ENCODE results near the gene PBX2. TPM values are rescaled to one million over a fixed set of nuclear protein-coding genes. Genes with fewer than 3 reads are reported as not detected.

Gene PBX2
- total and polyA plus RNA-seq, 10 of the 15 experiments (the other 5 are each of a cell fraction or from before 2014, with no cell fraction given), result 0.84 to 66.5 (median 20.6) TPM

- H3K4me1 ChIP-seq (ENCODE audit: control insufficient read depth, insufficient read depth, low read length), result peaks cover 20% of the 10 kb centered on the region
- in situ Hi-C loops (cut with MboI), result no loop called here
- no peak for ATAC-seq
- H3K36me3 ChIP-seq (ENCODE audit: control insufficient read depth in 2 of 2, insufficient read depth in 2 of 2, low read length in 1 of 2), result no peaks in the 10 kb centered on the region
- peaks cover 7% of the 10 kb centered on the region for H3K79me2 ChIP-seq (ENCODE audit: control insufficient read depth, insufficient read depth, low read length)
- H3K9ac ChIP-seq (ENCODE audit: control insufficient read depth, insufficient read depth, low read length), result no peak overlapping the region
- FAIRE-seq, result no peak
- H2AFZ ChIP-seq (ENCODE audit: control insufficient read depth, low read depth, low read length), result no peak overlapping the region
- H3K4me2 ChIP-seq (ENCODE audit: control insufficient read depth, insufficient read depth), result no peak overlapping the region
- intact Hi-C loops (cut with micrococcal nuclease; ENCODE audit: unreplicated experiment), result loop anchor here (5.0 kb wide), 1 partner anchor 38 kb away; no protein-coding TSS in a partner anchor
- SMC1A ChIA-PET (ENCODE audit: uncharacterized antibody, unreplicated experiment), result interaction anchor here (0.7 kb wide), 1 partner anchor 57 kb away, joined by 3 read pairs; no protein-coding TSS in a partner anchor
- RAD21 ChIA-PET (ENCODE audit: unreplicated experiment), result no interaction called here
- no peak for DNase-seq (ENCODE audit: low read depth, low spot score)
- 79% methylated on average over 17 of the region's 17 CpGs for WGBS (ENCODE audit: insufficient coverage, insufficient replicate concordance, low lambda C conversion rate, missing lambda C conversion rate)
- H3K27ac ChIP-seq (ENCODE audit: control insufficient read depth, insufficient read depth), result no peak overlapping the region
- POLR2A ChIA-PET, result no interaction called here
- no peak overlapping the region for H3K4me3 ChIP-seq
- TF ChIP-seq ZSCAN29 (IDR thresholded peaks at IDR 0.05) (no peak), KDM1A (IDR thresholded peaks at IDR 0.05; ENCODE audit: borderline replicate concordance) (no peak), ASH2L (IDR thresholded peaks at IDR 0.05; ENCODE audit: borderline replicate concordance, low read depth) (no peak), BCL3 (IDR thresholded peaks at IDR 0.05; ENCODE audit: borderline replicate concordance, insufficient read depth, low read depth, low read length, poor library complexity, severe bottlenecking) (no peak), CHD2 (IDR thresholded peaks at IDR 0.05; ENCODE audit: borderline replicate concordance, low read depth, low read length) (no peak), SMAD5 (IDR thresholded peaks at IDR 0.05; ENCODE audit: low read depth) (no peak), PAX8 (IDR thresholded peaks at IDR 0.05) (no peak), POLR2AphosphoS2 (IDR thresholded peaks at IDR 0.05; ENCODE audit: low read depth, low read length) (no peak), YBX1 (IDR thresholded peaks at IDR 0.05) (no peak), ZNF622 (IDR thresholded peaks at IDR 0.05) (no peak), YY1 (IDR thresholded peaks at IDR 0.05; ENCODE audit: low read depth, low read length) (no peak), USF2 (IDR thresholded peaks at IDR 0.05; ENCODE audit: borderline replicate concordance, low read depth, low read length) (no peak), TCF3 (IDR thresholded peaks at IDR 0.05; ENCODE audit: borderline replicate concordance, insufficient read depth, low read depth, low read length) (no peak), STAT1 (conservative IDR thresholded peaks at IDR 0.05) (no peak), ZZZ3 (IDR thresholded peaks at IDR 0.05; ENCODE audit: control insufficient read depth, insufficient read length, low read depth) (no peak), RBBP5 (conservative IDR thresholded peaks at IDR 0.05) (no peak), RB1 (IDR thresholded peaks at IDR 0.05; ENCODE audit: borderline replicate concordance) (no peak), MXI1 (IDR thresholded peaks at IDR 0.05; ENCODE audit: low read depth, low read length) (no peak), POLR2A (IDR thresholded peaks at IDR 0.05; ENCODE audit: low read depth, low read length) (no peak), NFYA (IDR thresholded peaks at IDR 0.05; ENCODE audit: borderline replicate concordance, low read depth, low read length) (no peak)
- CTCF ChIA-PET, result no interaction called here
- H4K20me1 ChIP-seq (ENCODE audit: control insufficient read depth, insufficient read depth), result no peaks in the 10 kb centered on the region
- H3K9me3 ChIP-seq (replicated peaks; ENCODE audit: control insufficient read depth, insufficient read depth, low read length), result no peaks in the 10 kb centered on the region
- H3K27me3 ChIP-seq (replicated peaks in 1 of 2; ENCODE audit: control insufficient read depth in 2 of 2, insufficient read depth in 2 of 2, low read length in 1 of 2), result no peaks in the 10 kb centered on the region
- BruUV-seq (replicated peaks), result no TSS peak
These were observed 8.9 kb upstream of the PBX2 start for GRCh38 chr6:32198866-32199265.
